Urinary bladder (tissue), 4 donors: ENCODE measurements around the gene GPR21. TPM values are rescaled to one million over a fixed set of nuclear protein-coding genes. Genes with fewer than 3 reads are reported as not detected.

Experiments used
- DNase-seq: peaks from one replicate; pipeline ENCODE4 v3.0.0-alpha.2; 2015; ENCODE audit errors: extremely low spot score
- H3K27ac ChIP-seq: one replicate; pipeline ENCODE4 v1.5.1; 2013; ENCODE audit warnings: low read depth, mild to moderate bottlenecking, moderate library complexity
- H3K36me3 ChIP-seq: one replicate; pipeline ENCODE4 v1.6.1; 2013; ENCODE audit warnings: mild to moderate bottlenecking, moderate library complexity; ENCODE audit not compliant: insufficient read depth
- H3K4me1 ChIP-seq: one replicate; pipeline ENCODE4 v1.6.1; 2013; ENCODE audit warnings: mild to moderate bottlenecking, moderate library complexity; ENCODE audit not compliant: insufficient read depth
- H3K4me3 ChIP-seq: one replicate; pipeline ENCODE4 v1.5.1; 2013; ENCODE audit warnings: low read depth, low read length
- WGBS: extraction: QIAGEN DNeasy Blood & Tissue Kit; methylation state at CpG from one replicate; pipeline ENCODE4 v1.1.7; 2013; 5-methylcytosine and 5-hydroxymethylcytosine counted together
- polyA plus RNA-seq: library from polyadenylated mRNA; stranded (reverse); fragments of 200-250 nt; gene quantifications from one replicate; pipeline ENCODE4 v1.2.3, GENCODE V29; 2013
- small RNA-seq: library from RNA; depleted of rRNA; stranded (forward); fragments of <200 nt; gene quantifications from one replicate; pipeline ENCODE3, GENCODE V24; 2014
- total RNA-seq: library from RNA; depleted of rRNA; stranded (reverse); fragments of >200 nt; gene quantifications from one replicate; pipeline ENCODE4 v1.2.3, GENCODE V29; 2014
- donor health status: healthy with polysubstance abuse.
- donor health status: healthy.

Gene GPR21
- total and polyA plus RNA-seq, 2 donors: 7.7 TPM; not detected in 1

DNA sequence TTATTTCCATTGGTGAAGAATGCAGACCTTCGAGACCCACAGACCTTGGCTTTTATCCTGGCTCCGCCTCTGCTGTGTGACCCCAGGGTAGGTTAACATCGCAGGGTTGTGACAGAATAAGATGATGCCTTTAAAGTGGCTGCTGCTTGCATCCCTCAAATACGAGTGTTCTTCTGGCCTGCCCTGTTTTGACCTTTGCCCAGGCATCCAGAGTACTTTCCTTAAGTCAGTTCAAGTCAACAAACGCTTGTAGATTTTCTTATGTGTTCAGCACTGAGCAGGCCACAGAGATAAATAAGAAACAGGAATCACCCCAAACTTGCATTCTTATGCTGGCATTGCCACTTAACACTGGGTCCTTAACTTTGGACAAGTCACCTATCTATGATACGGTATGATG lies 50.2 kb downstream of the GPR21 start:
- H3K36me3 ChIP-seq: peaks cover 3% of the 10 kb centered on the region
- 73% methylated on average over 6 of the region's 6 CpGs for WGBS
- no peak overlapping the region for H3K4me3 ChIP-seq
- no peak for DNase-seq
- H3K4me1 ChIP-seq: no peaks in the 10 kb centered on the region
- H3K27ac ChIP-seq: no peak overlapping the region

DNA sequence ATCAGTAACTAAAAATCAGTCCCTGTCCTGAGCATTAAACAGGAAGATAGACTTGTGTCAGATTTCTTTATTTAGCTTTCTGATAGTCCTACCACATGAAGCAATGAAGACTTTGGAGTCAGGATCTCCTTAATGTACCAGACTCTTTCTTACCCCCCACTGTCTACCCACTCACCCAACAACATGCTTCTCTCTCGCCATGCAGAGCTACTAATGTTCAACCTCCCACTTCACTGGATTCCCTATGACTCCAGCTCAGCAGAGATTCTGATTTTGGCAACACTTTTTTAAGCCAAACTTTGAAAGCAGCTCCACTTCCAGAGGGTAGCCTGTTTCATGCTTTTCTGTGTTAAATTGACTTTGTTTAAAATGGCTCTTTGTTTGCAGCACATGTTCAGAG lies 50.8 kb downstream of the GPR21 start:
- no peak for DNase-seq
- 100% methylated on average over 1 of the region's 1 CpG for WGBS
- Histone ChIP-seq H3K4me3 (no peak overlapping the region), H3K27ac (no peak overlapping the region), H3K4me1 (no peaks in the 10 kb centered on the region), H3K36me3 (peaks cover 2% of the 10 kb centered on the region)

Small RNA genes lying within 50 kb of the gene (small RNA-seq; reads per million reads assigned to genes)
- not detected for gene GPR21

Other genes with a start within 250 kb of the GPR21 start
- not detected for gene OR5C1, start 244.7 kb upstream of the GPR21 start, total RNA-seq
- not detected for gene OR5C1, start 244.7 kb upstream of the GPR21 start, polyA plus RNA-seq
- gene OR1K1, start 233.5 kb upstream of the GPR21 start, total RNA-seq: not detected
- gene OR1K1, start 233.5 kb upstream of the GPR21 start, polyA plus RNA-seq: not detected
- 42.7 TPM for gene PDCL, start 205.1 kb upstream of the GPR21 start, total RNA-seq
- gene PDCL, start 205.1 kb upstream of the GPR21 start, polyA plus RNA-seq: 14.2 TPM
- gene RC3H2, start 128.3 kb upstream of the GPR21 start, total RNA-seq: 65.6 TPM
- 14.5 TPM for gene RC3H2, start 128.3 kb upstream of the GPR21 start, polyA plus RNA-seq
- 35.2 TPM for gene ZBTB6, start 120.3 kb upstream of the GPR21 start, total RNA-seq
- gene ZBTB6, start 120.3 kb upstream of the GPR21 start, polyA plus RNA-seq: 5.2 TPM
- gene ZBTB26, start 102.2 kb upstream of the GPR21 start, total RNA-seq: 11.5 TPM
- gene ZBTB26, start 102.2 kb upstream of the GPR21 start, polyA plus RNA-seq: 8.4 TPM
- 134 TPM for gene RABGAP1, start 92.6 kb upstream of the GPR21 start, total RNA-seq
- gene RABGAP1, start 92.6 kb upstream of the GPR21 start, polyA plus RNA-seq: 46.2 TPM
- gene STRBP, start 234.9 kb downstream of the GPR21 start, total RNA-seq: 17.1 TPM
- gene STRBP, start 234.9 kb downstream of the GPR21 start, polyA plus RNA-seq: 6.8 TPM